ENCODE results near the gene IL1RN. TPM values are rescaled to one million over a fixed set of nuclear protein-coding genes. Genes with fewer than 3 reads are reported as not detected.
A peak's percentile ranks its signal among the peaks of the same experiment; 100 is the strongest.

Gene IL1RN
- total and polyA plus RNA-seq, 2 of the 13 experiments (the other 11 are each of a cell fraction or from before 2014, with no cell fraction given) = 21.2 to 101 TPM

DNA sequence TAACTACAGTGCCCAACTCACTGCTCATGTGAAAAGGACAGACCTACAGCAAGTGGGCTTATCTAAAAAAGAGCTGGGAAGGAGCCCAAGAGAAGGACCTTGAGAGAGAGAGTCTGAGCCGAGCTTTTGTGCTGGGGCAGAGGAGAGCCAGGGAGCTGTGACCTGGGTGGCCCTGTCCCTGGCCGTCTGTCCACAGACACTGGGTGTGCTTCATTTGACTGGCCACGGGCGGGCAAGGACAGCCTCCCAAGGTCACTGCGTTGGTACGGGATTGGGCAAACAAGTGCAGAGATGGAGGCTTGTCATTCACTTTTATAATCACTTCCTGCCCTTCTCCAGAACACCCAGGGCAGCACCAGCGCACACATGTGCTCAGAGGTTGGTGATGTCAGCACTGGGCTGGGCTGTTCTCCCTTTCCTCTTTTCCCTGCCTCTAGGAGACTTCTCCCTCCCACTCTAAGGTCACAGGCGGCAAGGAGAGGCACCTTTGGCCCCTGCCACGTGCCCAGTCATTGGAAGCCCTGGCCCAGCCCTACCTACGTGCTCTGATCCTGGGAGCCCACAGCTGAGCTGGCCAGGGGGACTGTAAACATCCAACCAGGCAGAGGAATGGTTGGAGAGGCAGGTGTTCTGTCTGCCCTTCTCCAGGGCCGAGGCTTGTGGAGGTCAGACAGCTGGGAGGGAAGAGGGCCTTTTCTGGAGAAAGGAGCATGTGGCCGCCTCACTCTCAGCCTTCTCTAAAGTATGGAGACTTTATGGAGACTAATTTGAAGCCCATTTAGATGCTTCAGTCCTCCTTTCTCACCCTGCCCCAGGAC lies 39.9 kb downstream of the IL1RN start (continued):
- peak; percentile 98 for TF ChIP-seq ZNF766 (CRISPR knock-in tag; IDR thresholded peaks at IDR 0.05; ENCODE audit: borderline replicate concordance)
- peak; percentile 69; the same call in 1 of the 2 replicates for TF ChIP-seq IRX3 (CRISPR knock-in tag; IDR thresholded peaks at IDR 0.05; ENCODE audit: borderline replicate concordance, low read depth)
- peak; percentile 97 for TF ChIP-seq MIER3 (CRISPR knock-in tag; IDR thresholded peaks at IDR 0.05; ENCODE audit: borderline replicate concordance)
- TF ChIP-seq, protein P1, sequence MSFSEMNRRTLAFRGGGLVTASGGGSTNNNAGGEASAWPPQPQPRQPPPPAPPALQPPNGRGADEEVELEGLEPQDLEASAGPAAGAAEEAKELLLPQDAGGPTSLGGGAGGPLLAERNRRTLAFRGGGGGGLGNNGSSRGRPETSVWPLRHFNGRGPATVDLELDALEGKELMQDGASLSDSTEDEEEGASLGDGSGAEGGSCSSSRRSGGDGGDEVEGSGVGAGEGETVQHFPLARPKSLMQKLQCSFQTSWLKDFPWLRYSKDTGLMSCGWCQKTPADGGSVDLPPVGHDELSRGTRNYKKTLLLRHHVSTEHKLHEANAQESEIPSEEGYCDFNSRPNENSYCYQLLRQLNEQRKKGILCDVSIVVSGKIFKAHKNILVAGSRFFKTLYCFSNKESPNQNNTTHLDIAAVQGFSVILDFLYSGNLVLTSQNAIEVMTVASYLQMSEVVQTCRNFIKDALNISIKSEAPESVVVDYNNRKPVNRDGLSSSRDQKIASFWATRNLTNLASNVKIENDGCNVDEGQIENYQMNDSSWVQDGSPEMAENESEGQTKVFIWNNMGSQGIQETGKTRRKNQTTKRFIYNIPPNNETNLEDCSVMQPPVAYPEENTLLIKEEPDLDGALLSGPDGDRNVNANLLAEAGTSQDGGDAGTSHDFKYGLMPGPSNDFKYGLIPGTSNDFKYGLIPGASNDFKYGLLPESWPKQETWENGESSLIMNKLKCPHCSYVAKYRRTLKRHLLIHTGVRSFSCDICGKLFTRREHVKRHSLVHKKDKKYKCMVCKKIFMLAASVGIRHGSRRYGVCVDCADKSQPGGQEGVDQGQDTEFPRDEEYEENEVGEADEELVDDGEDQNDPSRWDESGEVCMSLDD (CRISPR knock-in tag; IDR thresholded peaks at IDR 0.05; ENCODE audit: borderline replicate concordance) = 0 out of 2 replicates have a peak, but pooled peaks have one; percentile 64
- TF ChIP-seq ZNF263 (CRISPR knock-in tag; IDR thresholded peaks at IDR 0.05) = peak; percentile 76
- peak; percentile 98 for TF ChIP-seq ZSCAN31 (CRISPR knock-in tag; IDR thresholded peaks at IDR 0.05; ENCODE audit: low read depth)
- TF ChIP-seq HDAC6 (IDR thresholded peaks at IDR 0.05; ENCODE audit: low read depth, low read length) = no peak
- no peak for TF ChIP-seq ZNF329 (CRISPR knock-in tag; IDR thresholded peaks at IDR 0.05; ENCODE audit: low read depth)
- TF ChIP-seq ZNF773 (CRISPR knock-in tag; IDR thresholded peaks at IDR 0.05; ENCODE audit: borderline replicate concordance) = no peak
- no peak for TF ChIP-seq IKZF4 (CRISPR knock-in tag; IDR thresholded peaks at IDR 0.05; ENCODE audit: borderline replicate concordance, low read depth, not compliant biosample characterization)
- no peak for TF ChIP-seq AGO1 (IDR thresholded peaks at IDR 0.05; ENCODE audit: low read depth, low read length, poor library complexity, severe bottlenecking)
- TF ChIP-seq, protein P2, sequence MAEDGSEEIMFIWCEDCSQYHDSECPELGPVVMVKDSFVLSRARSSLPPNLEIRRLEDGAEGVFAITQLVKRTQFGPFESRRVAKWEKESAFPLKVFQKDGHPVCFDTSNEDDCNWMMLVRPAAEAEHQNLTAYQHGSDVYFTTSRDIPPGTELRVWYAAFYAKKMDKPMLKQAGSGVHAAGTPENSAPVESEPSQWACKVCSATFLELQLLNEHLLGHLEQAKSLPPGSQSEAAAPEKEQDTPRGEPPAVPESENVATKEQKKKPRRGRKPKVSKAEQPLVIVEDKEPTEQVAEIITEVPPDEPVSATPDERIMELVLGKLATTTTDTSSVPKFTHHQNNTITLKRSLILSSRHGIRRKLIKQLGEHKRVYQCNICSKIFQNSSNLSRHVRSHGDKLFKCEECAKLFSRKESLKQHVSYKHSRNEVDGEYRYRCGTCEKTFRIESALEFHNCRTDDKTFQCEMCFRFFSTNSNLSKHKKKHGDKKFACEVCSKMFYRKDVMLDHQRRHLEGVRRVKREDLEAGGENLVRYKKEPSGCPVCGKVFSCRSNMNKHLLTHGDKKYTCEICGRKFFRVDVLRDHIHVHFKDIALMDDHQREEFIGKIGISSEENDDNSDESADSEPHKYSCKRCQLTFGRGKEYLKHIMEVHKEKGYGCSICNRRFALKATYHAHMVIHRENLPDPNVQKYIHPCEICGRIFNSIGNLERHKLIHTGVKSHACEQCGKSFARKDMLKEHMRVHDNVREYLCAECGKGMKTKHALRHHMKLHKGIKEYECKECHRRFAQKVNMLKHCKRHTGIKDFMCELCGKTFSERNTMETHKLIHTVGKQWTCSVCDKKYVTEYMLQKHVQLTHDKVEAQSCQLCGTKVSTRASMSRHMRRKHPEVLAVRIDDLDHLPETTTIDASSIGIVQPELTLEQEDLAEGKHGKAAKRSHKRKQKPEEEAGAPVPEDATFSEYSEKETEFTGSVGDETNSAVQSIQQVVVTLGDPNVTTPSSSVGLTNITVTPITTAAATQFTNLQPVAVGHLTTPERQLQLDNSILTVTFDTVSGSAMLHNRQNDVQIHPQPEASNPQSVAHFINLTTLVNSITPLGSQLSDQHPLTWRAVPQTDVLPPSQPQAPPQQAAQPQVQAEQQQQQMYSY (CRISPR knock-in tag; IDR thresholded peaks at IDR 0.05) = 0 out of 2 replicates have a peak, but pooled peaks have one; percentile 45
- no peak for TF ChIP-seq PLRG1 (conservative IDR thresholded peaks at IDR 0.05)
- TF ChIP-seq, protein P3, sequence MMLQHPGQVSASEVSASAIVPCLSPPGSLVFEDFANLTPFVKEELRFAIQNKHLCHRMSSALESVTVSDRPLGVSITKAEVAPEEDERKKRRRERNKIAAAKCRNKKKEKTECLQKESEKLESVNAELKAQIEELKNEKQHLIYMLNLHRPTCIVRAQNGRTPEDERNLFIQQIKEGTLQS (CRISPR knock-in tag; IDR thresholded peaks at IDR 0.05) = peak; percentile 40
- TF ChIP-seq NKX3-1 (CRISPR knock-in tag; IDR thresholded peaks at IDR 0.05) = peak; percentile 79
- no peak; the same call in 1 of the 2 replicates for TF ChIP-seq NFE2 (CRISPR knock-in tag; IDR thresholded peaks at IDR 0.05)
- TF ChIP-seq MIER2 (CRISPR knock-in tag; IDR thresholded peaks at IDR 0.05) = peak; percentile 87
- TF ChIP-seq ZNF143 (CRISPR knock-in tag; IDR thresholded peaks at IDR 0.05) = 0 out of 2 replicates have a peak, but pooled peaks have one; percentile 49
- TF ChIP-seq, protein P4, sequence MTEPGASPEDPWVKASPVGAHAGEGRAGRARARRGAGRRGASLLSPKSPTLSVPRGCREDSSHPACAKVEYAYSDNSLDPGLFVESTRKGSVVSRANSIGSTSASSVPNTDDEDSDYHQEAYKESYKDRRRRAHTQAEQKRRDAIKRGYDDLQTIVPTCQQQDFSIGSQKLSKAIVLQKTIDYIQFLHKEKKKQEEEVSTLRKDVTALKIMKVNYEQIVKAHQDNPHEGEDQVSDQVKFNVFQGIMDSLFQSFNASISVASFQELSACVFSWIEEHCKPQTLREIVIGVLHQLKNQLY (CRISPR knock-in tag; IDR thresholded peaks at IDR 0.05) = peak; percentile 99
- TF ChIP-seq NBN (conservative IDR thresholded peaks at IDR 0.05) = no peak
- peak; percentile 99 for TF ChIP-seq ZNF772 (CRISPR knock-in tag; IDR thresholded peaks at IDR 0.05)
- TF ChIP-seq ZFP36L1 (CRISPR knock-in tag; IDR thresholded peaks at IDR 0.05) = peak; percentile 98; the same call in 1 of the 2 replicates
- peak; percentile 95 for TF ChIP-seq ZNF350 (CRISPR knock-in tag; IDR thresholded peaks at IDR 0.05; ENCODE audit: borderline replicate concordance, low read depth)
